AG04449 (cell line): ENCODE measurements around the gene ZNF205.

Experiments
- CTCF ChIA-PET: fragments of 350-600 bp; formaldehyde crosslinking; extraction: SDS; loops from one replicate; lab custom pipeline; 2021; ENCODE audit warnings: antibody characterized with exemption; lab: Yijun Ruan, JAX
- POLR2A ChIA-PET: fragments of 400-600, 350-600 bp; formaldehyde crosslinking; extraction: SDS; loops from one replicate; lab custom pipeline; 2020; ENCODE audit warnings: antibody characterized with exemption, inconsistent platforms; lab: Yijun Ruan, JAX
- DNase-seq: peaks from one replicate; pipeline ENCODE4 v3.0.0-alpha.2; 2010; ENCODE audit warnings: low read depth, low spot score
- H3K4me3 ChIP-seq: 2 replicates; pipeline ENCODE4 v1.5.1; 2011; ENCODE audit warnings: low read depth, mild to moderate bottlenecking, control low read depth, low read length
- CTCF ChIP-seq: IDR thresholded peaks from one replicate; pipeline ENCODE4 v1.5.1; 2011; ENCODE audit warnings: mild to moderate bottlenecking, moderate library complexity, low read length, control low read depth, inconsistent platforms; ENCODE audit not compliant: insufficient read depth; ENCODE audit errors: missing control alignments

The ZNF205 gene

GRCh38 chr16:3148256-3149192 lies 36.1 kb downstream of the ZNF205 start:
- H3K4me3 ChIP-seq: no peak overlapping the region
- CTCF ChIA-PET: interaction anchor here (0.8 to 10.3 kb wide), 12 partner anchors 9 to 121 kb away, joined by 3 to 206 read pairs (median 5); partner anchors contain the start of gene ZNF213
- POLR2A ChIA-PET: interaction anchor here (1.0 to 1.7 kb wide), 2 partner anchors 9 to 14 kb away, joined by 3 to 7 read pairs; partner anchors contain the start of gene ZNF213
- DNase-seq: no peak
- no peak for TF ChIP-seq CTCF

GRCh38 chr16:3149193-3149530 lies 36.8 kb downstream of the ZNF205 start:
- DNase-seq: no peak
- CTCF ChIA-PET: interaction anchor here (0.8 to 10.3 kb wide), 9 partner anchors 9 to 121 kb away, joined by 4 to 206 read pairs (median 5); partner anchors contain the start of gene ZNF213
- H3K4me3 ChIP-seq: no peak overlapping the region
- no peak for TF ChIP-seq CTCF
- POLR2A ChIA-PET: interaction anchor here (1.3 kb wide), 1 partner anchor 10 kb away, joined by 4 read pairs; no protein-coding TSS in a partner anchor

- CTCF ChIA-PET: interaction anchor here (0.8 to 10.3 kb wide), 13 partner anchors 8 to 122 kb away, joined by 4 to 206 read pairs (median 5); partner anchors contain the start of gene ZNF213
- H3K4me3 ChIP-seq: peak overlapping the region; percentile 87
- no peak for DNase-seq
- POLR2A ChIA-PET: interaction anchor here (0.9 to 1.5 kb wide), 4 partner anchors 9 to 39 kb away, joined by 3 to 10 read pairs (median 4); partner anchors contain the start of gene ZNF213
- peak; percentile 80 for TF ChIP-seq CTCF
These were observed 37.4 kb downstream of the ZNF205 start for GRCh38 chr16:3149630-3150345.

GRCh38 chr16:3150346-3151218 lies 38.2 kb downstream of the ZNF205 start:
- DNase-seq: no peak

GRCh38 chr16:3152027-3152276 lies 39.6 kb downstream of the ZNF205 start:
- H3K4me3 ChIP-seq: peak overlapping the region; percentile 66
- ChIA-PET POLR2A (no interaction called here), CTCF (interaction anchor here (1.2 to 10.3 kb wide), 4 partner anchors 10 to 18 kb away, joined by 3 to 206 read pairs (median 9); partner anchors contain the start of gene ZNF213)
- no peak for DNase-seq
- no peak for TF ChIP-seq CTCF

More at GRCh38 chr16:3150346-3151218, 38.2 kb downstream of the ZNF205 start:
- TF ChIP-seq CTCF: no peak
- peak overlapping the region; percentile 87 for H3K4me3 ChIP-seq
- CTCF ChIA-PET: interaction anchor here (0.7 to 10.3 kb wide), 12 partner anchors 8 to 122 kb away, joined by 3 to 206 read pairs (median 4); partner anchors contain the start of gene ZNF213
- POLR2A ChIA-PET: interaction anchor here (0.7 to 1.5 kb wide), 5 partner anchors 8 to 38 kb away, joined by 3 to 10 read pairs (median 3); partner anchors contain the start of gene ZNF213
